Ovary (tissue), 3 donors: ENCODE measurements around the gene ACAN.

Experiments
- POLR2A ChIP-seq: fragments of 450-650 bp; IDR thresholded peaks from one replicate; pipeline ENCODE4 v1.6.1; 2017; ENCODE audit warnings: antibody characterized with exemption, mild to moderate bottlenecking, moderate library complexity
- TF ChIP-seq, protein P1 (sequence below), 3 donors: fragments of 450-650 bp in 2 of 3; fragments of 200-600 bp in 1 of 3; IDR thresholded peaks; one replicate each; pipeline versions ENCODE4 v1.5.1 to v1.8.0; 2016 to 2022; ENCODE audit warnings: antibody characterized with exemption in 3 of 3, mild to moderate bottlenecking in 1 of 3
- donor health status: DM: no; HTN: no; CAD: no.

DNA sequence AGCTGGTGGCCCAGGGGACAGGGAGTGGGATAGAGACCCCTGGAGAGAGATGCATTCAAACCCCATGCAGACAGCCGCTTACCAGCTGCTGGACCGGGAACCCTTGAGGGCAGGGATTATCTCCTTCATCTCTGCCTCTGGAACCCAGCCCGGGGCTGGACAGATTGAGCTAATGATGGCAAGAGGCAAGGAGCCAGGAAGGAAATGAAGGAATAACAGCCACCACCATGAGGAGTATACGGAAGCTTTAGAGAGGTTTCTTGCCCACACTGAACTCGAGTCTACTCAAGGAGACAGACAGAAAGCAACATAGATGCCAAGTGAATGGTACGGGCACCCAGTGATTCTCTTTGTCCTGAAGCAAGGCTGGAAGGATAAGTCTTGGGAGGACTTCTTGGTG is 68.9 kb downstream of the ACAN start:
- TF ChIP-seq, protein P1, sequence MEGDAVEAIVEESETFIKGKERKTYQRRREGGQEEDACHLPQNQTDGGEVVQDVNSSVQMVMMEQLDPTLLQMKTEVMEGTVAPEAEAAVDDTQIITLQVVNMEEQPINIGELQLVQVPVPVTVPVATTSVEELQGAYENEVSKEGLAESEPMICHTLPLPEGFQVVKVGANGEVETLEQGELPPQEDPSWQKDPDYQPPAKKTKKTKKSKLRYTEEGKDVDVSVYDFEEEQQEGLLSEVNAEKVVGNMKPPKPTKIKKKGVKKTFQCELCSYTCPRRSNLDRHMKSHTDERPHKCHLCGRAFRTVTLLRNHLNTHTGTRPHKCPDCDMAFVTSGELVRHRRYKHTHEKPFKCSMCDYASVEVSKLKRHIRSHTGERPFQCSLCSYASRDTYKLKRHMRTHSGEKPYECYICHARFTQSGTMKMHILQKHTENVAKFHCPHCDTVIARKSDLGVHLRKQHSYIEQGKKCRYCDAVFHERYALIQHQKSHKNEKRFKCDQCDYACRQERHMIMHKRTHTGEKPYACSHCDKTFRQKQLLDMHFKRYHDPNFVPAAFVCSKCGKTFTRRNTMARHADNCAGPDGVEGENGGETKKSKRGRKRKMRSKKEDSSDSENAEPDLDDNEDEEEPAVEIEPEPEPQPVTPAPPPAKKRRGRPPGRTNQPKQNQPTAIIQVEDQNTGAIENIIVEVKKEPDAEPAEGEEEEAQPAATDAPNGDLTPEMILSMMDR (IDR thresholded peaks at IDR 0.05), result no peak
- TF ChIP-seq POLR2A, result no peak
